DND-41 (cell line): ENCODE data around the gene TRIM60.
"Not testable (repeated sequence)": the region's sequence is repeated elsewhere in the genome, so short reads cannot be mapped to it uniquely, and the experiment has no call there.

Source experiments
- ATAC-seq: fragments of 200-7000 bp; cut with Tn5 transposase; 3 replicates; pipeline ENCODE4 v1.9.1; 2021; ENCODE audit warnings: low read depth; ENCODE audit not compliant: insufficient read depth
- DNase-seq: peaks from one replicate; pipeline ENCODE4 v3.0.0-alpha.2; 2020
- H2AFZ ChIP-seq: 2 replicates; pipeline ENCODE4 v1.6.0; 2012; ENCODE audit warnings: low read depth, low read length
- H3K27ac ChIP-seq: 2 replicates; pipeline ENCODE4 v1.5.1; 2012; ENCODE audit warnings: low read length, inconsistent platforms
- H3K27me3 ChIP-seq: fragments of 200-600 bp; sonication (generic); 2 replicates; pipeline ENCODE4 v1.6.0; 2012; ENCODE audit warnings: low read length, mild to moderate bottlenecking, inconsistent platforms; ENCODE audit not compliant: insufficient read depth, poor library complexity
- H3K36me3 ChIP-seq: 2 replicates; pipeline ENCODE4 v1.5.1; 2012; ENCODE audit warnings: low read length, inconsistent platforms; ENCODE audit not compliant: insufficient read depth
- H3K4me1 ChIP-seq: 2 replicates; pipeline ENCODE4 v1.5.1; 2012; ENCODE audit warnings: mild to moderate bottlenecking, low read length; ENCODE audit not compliant: insufficient read depth
- H3K4me2 ChIP-seq: 2 replicates; pipeline ENCODE4 v1.6.0; 2012; ENCODE audit warnings: mild to moderate bottlenecking, moderate library complexity, low read length, inconsistent platforms; ENCODE audit not compliant: insufficient read depth
- H3K4me3 ChIP-seq, 2 experiments: fragments of 200-600 bp in 1 of 2; shearing (Covaris generic) in 1 of 2; 2 replicates each; pipeline ENCODE4 v1.5.1; 2012 to 2016; ENCODE audit warnings: inconsistent platforms in 2 of 2, low read length in 2 of 2, mild to moderate bottlenecking in 2 of 2, low read depth in 1 of 2, moderate library complexity in 1 of 2
- H3K79me2 ChIP-seq: 2 replicates; pipeline ENCODE4 v1.6.0; 2012; ENCODE audit warnings: low read length, inconsistent platforms; ENCODE audit not compliant: insufficient read depth
- H3K9ac ChIP-seq: 2 replicates; pipeline ENCODE4 v1.6.0; 2012; ENCODE audit warnings: low read depth, mild to moderate bottlenecking, inconsistent platforms, low read length, moderate library complexity
- H3K9me3 ChIP-seq: 2 replicates; pipeline ENCODE4 v1.5.1; 2012; ENCODE audit warnings: low read length, moderate library complexity, mild to moderate bottlenecking, inconsistent platforms; ENCODE audit not compliant: insufficient read depth, severe bottlenecking
- H4K20me1 ChIP-seq: 2 replicates; pipeline ENCODE4 v1.6.0; 2012; ENCODE audit warnings: low read length; ENCODE audit not compliant: insufficient read depth
- CTCF ChIP-seq: IDR thresholded peaks from 2 replicates; pipeline ENCODE4 v1.5.1; 2012; ENCODE audit warnings: borderline replicate concordance, low read length, moderate library complexity, mild to moderate bottlenecking; ENCODE audit not compliant: poor library complexity, severe bottlenecking; ENCODE audit errors: extremely low read depth
- EZH2 ChIP-seq: IDR thresholded peaks from 3 replicates; pipeline ENCODE4 v1.6.1; 2012; ENCODE audit warnings: borderline replicate concordance, low read depth, mild to moderate bottlenecking, moderate library complexity, low read length, inconsistent platforms; ENCODE audit not compliant: severe bottlenecking

The TRIM60 gene

GRCh38 chr4:164997324-164997723, 34.5 kb upstream of the TRIM60 start:
- no peak for ATAC-seq
- Histone ChIP-seq H2AFZ (no peak overlapping the region), H3K4me3 (no peak overlapping the region), H3K9ac (no peak overlapping the region), H4K20me1 (no peaks in the 10 kb centered on the region), H3K36me3 (no peaks in the 10 kb centered on the region), H3K4me2 (no peak overlapping the region), H3K27me3 (no peaks in the 10 kb centered on the region), H3K27ac (no peak overlapping the region), H3K79me2 (no peaks in the 10 kb centered on the region), H3K4me1 (no peaks in the 10 kb centered on the region), H3K9me3 (no peaks in the 10 kb centered on the region)
- no peak for DNase-seq
- TF ChIP-seq CTCF (no peak), EZH2 (no peak)

DNA sequence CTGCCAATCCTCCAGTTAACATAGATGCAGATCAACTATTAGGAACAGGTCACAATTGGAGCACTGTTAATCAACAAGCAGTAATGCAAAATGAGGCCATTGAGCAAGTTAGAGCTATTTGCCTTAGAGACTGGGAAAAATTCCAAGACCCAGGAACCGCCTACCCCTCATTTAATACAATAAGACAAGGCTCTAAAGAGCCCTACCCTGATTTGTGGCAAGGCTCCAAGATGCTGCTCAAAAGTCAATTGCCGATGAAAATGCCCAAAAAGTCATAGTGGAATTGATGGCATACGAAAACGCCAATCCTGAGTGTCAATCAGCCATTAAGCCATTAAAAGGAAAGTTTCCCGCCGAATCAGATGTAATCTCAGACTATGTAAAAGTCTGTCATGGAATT, 33.9 kb upstream of the TRIM60 start:
- no peak for TF ChIP-seq EZH2
- no peak for TF ChIP-seq CTCF
- H3K4me2 ChIP-seq, result no peak overlapping the region
- no peak for ATAC-seq
- no peak overlapping the region for H3K27ac ChIP-seq
- no peaks in the 10 kb centered on the region for H3K27me3 ChIP-seq
- no peaks in the 10 kb centered on the region for H4K20me1 ChIP-seq
- DNase-seq, result no peak
- no peaks in the 10 kb centered on the region for H3K9me3 ChIP-seq
- no peaks in the 10 kb centered on the region for H3K36me3 ChIP-seq
- H3K79me2 ChIP-seq, result no peaks in the 10 kb centered on the region
- no peaks in the 10 kb centered on the region for H3K4me1 ChIP-seq
- H2AFZ ChIP-seq, result no peak overlapping the region
- H3K4me3 ChIP-seq, result no peak overlapping the region
- H3K9ac ChIP-seq, result no peak overlapping the region

GRCh38 chr4:164998526-164999080, 33.2 kb upstream of the TRIM60 start:
- not testable (repeated sequence) for H3K36me3 ChIP-seq, H3K27ac ChIP-seq, H2AFZ ChIP-seq, H3K4me2 ChIP-seq, ATAC-seq, H4K20me1 ChIP-seq, DNase-seq, H3K9ac ChIP-seq, H3K4me3 ChIP-seq, H3K9me3 ChIP-seq, H3K79me2 ChIP-seq, H3K4me1 ChIP-seq, H3K27me3 ChIP-seq

DNA sequence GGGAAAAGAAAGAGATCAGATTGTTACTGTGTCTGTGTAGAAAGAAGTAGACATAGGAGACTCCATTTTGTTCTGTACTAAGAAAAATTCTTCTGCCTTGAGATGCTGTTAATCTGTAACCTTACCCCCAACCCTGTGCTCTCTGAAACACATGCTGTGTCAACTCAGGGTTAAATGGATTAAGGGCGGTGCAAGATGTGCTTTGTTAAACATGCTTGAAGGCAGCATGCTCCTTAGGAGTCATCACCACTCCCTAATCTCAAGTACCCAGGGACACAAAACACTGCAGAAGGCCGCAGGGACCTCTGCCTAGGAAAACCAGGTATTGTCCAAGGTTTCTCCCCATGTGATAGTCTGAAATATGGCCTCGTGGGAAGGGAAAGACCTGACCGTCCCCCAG, 29.8 kb upstream of the TRIM60 start:
- H3K36me3 ChIP-seq, H3K4me3 ChIP-seq, H3K9ac ChIP-seq, ATAC-seq, H4K20me1 ChIP-seq, H3K9me3 ChIP-seq, H3K4me1 ChIP-seq, DNase-seq, H3K4me2 ChIP-seq, H3K27ac ChIP-seq, H3K27me3 ChIP-seq, H2AFZ ChIP-seq, H3K79me2 ChIP-seq: not testable (repeated sequence)
